Measurements from ENCODE around the gene CREBRF.

GRCh38 chr5:173178369-173178910, 122.3 kb downstream of the CREBRF start:
- TF ChIP-seq, protein P1, sequence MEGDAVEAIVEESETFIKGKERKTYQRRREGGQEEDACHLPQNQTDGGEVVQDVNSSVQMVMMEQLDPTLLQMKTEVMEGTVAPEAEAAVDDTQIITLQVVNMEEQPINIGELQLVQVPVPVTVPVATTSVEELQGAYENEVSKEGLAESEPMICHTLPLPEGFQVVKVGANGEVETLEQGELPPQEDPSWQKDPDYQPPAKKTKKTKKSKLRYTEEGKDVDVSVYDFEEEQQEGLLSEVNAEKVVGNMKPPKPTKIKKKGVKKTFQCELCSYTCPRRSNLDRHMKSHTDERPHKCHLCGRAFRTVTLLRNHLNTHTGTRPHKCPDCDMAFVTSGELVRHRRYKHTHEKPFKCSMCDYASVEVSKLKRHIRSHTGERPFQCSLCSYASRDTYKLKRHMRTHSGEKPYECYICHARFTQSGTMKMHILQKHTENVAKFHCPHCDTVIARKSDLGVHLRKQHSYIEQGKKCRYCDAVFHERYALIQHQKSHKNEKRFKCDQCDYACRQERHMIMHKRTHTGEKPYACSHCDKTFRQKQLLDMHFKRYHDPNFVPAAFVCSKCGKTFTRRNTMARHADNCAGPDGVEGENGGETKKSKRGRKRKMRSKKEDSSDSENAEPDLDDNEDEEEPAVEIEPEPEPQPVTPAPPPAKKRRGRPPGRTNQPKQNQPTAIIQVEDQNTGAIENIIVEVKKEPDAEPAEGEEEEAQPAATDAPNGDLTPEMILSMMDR (IDR thresholded peaks at IDR 0.05; ENCODE audit: low read depth, low read length), result no peak
- no peak for TF ChIP-seq EZH2phosphoT487 (IDR thresholded peaks at IDR 0.05; ENCODE audit: low read depth)

Measured in OCI-LY3 (cell line).